OCI-LY3 (cell line): ENCODE results near the gene FADS1.

ENCODE experiments used
- EZH2phosphoT487 ChIP-seq: fragments of 200-600 bp; shearing (Covaris generic); IDR thresholded peaks from 2 replicates; pipeline ENCODE4 v1.6.1; 2018; ENCODE audit warnings: antibody characterized with exemption, mixed run types, low read depth
- TF ChIP-seq, protein P1 (sequence below): fragments of 200-600, 300-600 bp; sonication (generic); IDR thresholded peaks from 2 replicates; pipeline ENCODE4 v1.5.1; 2014; ENCODE audit warnings: antibody characterized with exemption, low read length, low read depth

DNA sequence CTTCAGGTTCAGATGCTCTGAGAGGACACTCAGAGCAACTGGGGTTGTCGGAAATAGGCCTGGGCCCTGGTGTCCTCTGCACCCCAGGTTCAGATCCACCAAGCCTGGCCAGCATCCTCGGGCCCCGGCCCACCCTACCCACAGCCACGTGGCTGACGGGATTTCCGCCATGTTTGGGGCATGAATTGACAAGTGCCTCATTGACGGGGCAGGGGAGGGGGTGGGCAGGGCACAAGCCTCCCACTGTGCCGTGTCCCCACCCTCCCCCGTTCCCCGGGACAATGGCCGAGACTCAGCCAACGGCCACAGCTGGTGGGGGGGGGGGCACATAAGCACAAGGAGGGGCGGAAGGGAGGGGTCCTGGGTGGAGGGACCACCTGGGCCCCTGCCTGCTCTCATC, 55.9 kb downstream of the FADS1 start:
- TF ChIP-seq, protein P1, sequence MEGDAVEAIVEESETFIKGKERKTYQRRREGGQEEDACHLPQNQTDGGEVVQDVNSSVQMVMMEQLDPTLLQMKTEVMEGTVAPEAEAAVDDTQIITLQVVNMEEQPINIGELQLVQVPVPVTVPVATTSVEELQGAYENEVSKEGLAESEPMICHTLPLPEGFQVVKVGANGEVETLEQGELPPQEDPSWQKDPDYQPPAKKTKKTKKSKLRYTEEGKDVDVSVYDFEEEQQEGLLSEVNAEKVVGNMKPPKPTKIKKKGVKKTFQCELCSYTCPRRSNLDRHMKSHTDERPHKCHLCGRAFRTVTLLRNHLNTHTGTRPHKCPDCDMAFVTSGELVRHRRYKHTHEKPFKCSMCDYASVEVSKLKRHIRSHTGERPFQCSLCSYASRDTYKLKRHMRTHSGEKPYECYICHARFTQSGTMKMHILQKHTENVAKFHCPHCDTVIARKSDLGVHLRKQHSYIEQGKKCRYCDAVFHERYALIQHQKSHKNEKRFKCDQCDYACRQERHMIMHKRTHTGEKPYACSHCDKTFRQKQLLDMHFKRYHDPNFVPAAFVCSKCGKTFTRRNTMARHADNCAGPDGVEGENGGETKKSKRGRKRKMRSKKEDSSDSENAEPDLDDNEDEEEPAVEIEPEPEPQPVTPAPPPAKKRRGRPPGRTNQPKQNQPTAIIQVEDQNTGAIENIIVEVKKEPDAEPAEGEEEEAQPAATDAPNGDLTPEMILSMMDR: no peak
- no peak for TF ChIP-seq EZH2phosphoT487
